Measurements from ENCODE around the gene CAB39. TPM values are rescaled to one million over a fixed set of nuclear protein-coding genes. Genes with fewer than 3 reads are reported as not detected.

Gene CAB39
- total RNA-seq, 2 donors from 2014 or later = 32.3 to 34.5 TPM

- Histone ChIP-seq H3K27ac (no peak overlapping the region), H3K4me1 (peaks cover 34% of the 10 kb centered on the region), H3K36me3 (replicated peaks in 1 of 2; ENCODE audit: insufficient read depth in 1 of 2, low read depth in 2 of 2) (no peaks in the 10 kb centered on the region), H3K27me3 (no peaks in the 10 kb centered on the region), H3K4me3 (no peak overlapping the region), H3K9me3 (no peaks in the 10 kb centered on the region)
- WGBS, 2 donors = 69 to 85% methylated on average over 4 to 11 of the region's 11 CpGs
- no peak for DNase-seq
- TF ChIP-seq CTCF (IDR thresholded peaks at IDR 0.05) = no peak
- no peak for ATAC-seq
- intact Hi-C loops (cut with DNase I) = no loop called here
Observed at GRCh38 chr2:230869914-230870543, 157.4 kb downstream of the CAB39 start.

Small RNA genes lying within 50 kb of the gene (small RNA-seq; reads per million reads assigned to genes)
- not detected for gene BANF1P3
- gene RNU6-268P = not detected

Other genes starting within 250 kb of the CAB39 start
- 10 to 100 TPM; 32.9 to 43.8 TPM for gene ITM2C, start 152.1 kb downstream of the CAB39 start, total RNA-seq
- gene GPR55, start 212.4 kb downstream of the CAB39 start, total RNA-seq = not detected